GM19324 (cell line): ENCODE results near the gene SLC1A5.

ENCODE experiments used
- ATAC-seq: cut with Tn5 transposase; IDR thresholded peaks from one replicate; pipeline ENCODE4 v1.9.1; 2021; ENCODE audit warnings: mild to moderate bottlenecking, moderate library complexity; ENCODE audit not compliant: unreplicated experiment, low FRiP score

SLC1A5 gene

GRCh38 chr19:46745521-46746280 lies 42.7 kb downstream of the SLC1A5 start, which contains the start of gene FKRP:
TSS of gene FKRP (plus strand) at chr19:46746057. CDS start at chr19:46755451, 9,394 bp downstream.
- ATAC-seq: peak; percentile 44

- ATAC-seq: no peak
Measured at GRCh38 chr19:46745030-46745429, 43.4 kb downstream of the SLC1A5 start.

GRCh38 chr19:46744005-46744691 lies 44.2 kb downstream of the SLC1A5 start:
- ATAC-seq: no peak

- ATAC-seq: no peak
Measured at GRCh38 chr19:46742926-46743480, 45.4 kb downstream of the SLC1A5 start.

- no peak for ATAC-seq
Measured at GRCh38 chr19:46741447-46741846, 46.9 kb downstream of the SLC1A5 start.

GRCh38 chr19:46739290-46739771 lies 49.1 kb downstream of the SLC1A5 start:
- no peak for ATAC-seq

GRCh38 chr19:46737761-46738171 lies 50.6 kb downstream of the SLC1A5 start:
- no peak for ATAC-seq

GRCh38 chr19:46737298-46737654 lies 51.1 kb downstream of the SLC1A5 start:
- ATAC-seq: no peak

GRCh38 chr19:46736531-46737297 lies 51.7 kb downstream of the SLC1A5 start:
- no peak for ATAC-seq

- no peak for ATAC-seq
Measured at GRCh38 chr19:46733690-46734292, 54.6 kb downstream of the SLC1A5 start.

- no peak for ATAC-seq
Measured at GRCh38 chr19:46732966-46733689, 55.3 kb downstream of the SLC1A5 start.

- ATAC-seq: no peak
Measured at GRCh38 chr19:46732172-46732938, 56.0 kb downstream of the SLC1A5 start.

GRCh38 chr19:46731584-46731983 lies 56.8 kb downstream of the SLC1A5 start:
- ATAC-seq: no peak

- no peak for ATAC-seq
Measured at GRCh38 chr19:46731007-46731501, 57.3 kb downstream of the SLC1A5 start.

GRCh38 chr19:46730595-46730994 lies 57.8 kb downstream of the SLC1A5 start:
- no peak for ATAC-seq

- ATAC-seq: no peak
Measured at GRCh38 chr19:46730187-46730586, 58.2 kb downstream of the SLC1A5 start.

GRCh38 chr19:46729696-46730095 lies 58.7 kb downstream of the SLC1A5 start:
- ATAC-seq: no peak

- ATAC-seq: no peak
Measured at GRCh38 chr19:46728693-46729339, 59.6 kb downstream of the SLC1A5 start.
